Mucosa of rectum (tissue), 2 donors: ENCODE data around the gene WNT7B.

Source experiments
- H3K27ac ChIP-seq, 2 donors: one replicate each; pipeline ENCODE4 v1.7.0; 2013; ENCODE audit warnings: inconsistent platforms in 2 of 2, low read depth in 2 of 2, low read length in 2 of 2
- H3K27me3 ChIP-seq, 2 donors: one replicate each; pipeline ENCODE4 v1.7.0; 2013; ENCODE audit warnings: low read length in 2 of 2; ENCODE audit not compliant: control insufficient read depth in 2 of 2, insufficient read depth in 2 of 2
- H3K36me3 ChIP-seq, 2 donors: one replicate each; pipeline ENCODE4 v1.7.0; 2013; ENCODE audit warnings: low read length in 2 of 2; ENCODE audit not compliant: control insufficient read depth in 2 of 2, insufficient read depth in 2 of 2
- H3K4me1 ChIP-seq, 2 donors: one replicate each; pipeline ENCODE4 v1.7.0; 2013; ENCODE audit warnings: low read length in 2 of 2, mild to moderate bottlenecking in 1 of 2; ENCODE audit not compliant: control insufficient read depth in 2 of 2, insufficient read depth in 2 of 2
- H3K4me3 ChIP-seq, 2 donors: one replicate each; pipeline ENCODE4 v1.7.0; 2013; ENCODE audit warnings: low read length in 2 of 2
- H3K9ac ChIP-seq, 2 donors: one replicate each; pipeline ENCODE4 v1.7.0; 2013; ENCODE audit warnings: low read length in 2 of 2, low read depth in 1 of 2, mild to moderate bottlenecking in 1 of 2
- H3K9me3 ChIP-seq, 2 donors: one replicate each; pipeline ENCODE4 v1.7.0; 2013; ENCODE audit warnings: low read length in 2 of 2; ENCODE audit not compliant: control insufficient read depth in 2 of 2
- donor health status: healthy.
- donor health status: Normal muscosa, but diverticular disease.

The WNT7B gene

DNA sequence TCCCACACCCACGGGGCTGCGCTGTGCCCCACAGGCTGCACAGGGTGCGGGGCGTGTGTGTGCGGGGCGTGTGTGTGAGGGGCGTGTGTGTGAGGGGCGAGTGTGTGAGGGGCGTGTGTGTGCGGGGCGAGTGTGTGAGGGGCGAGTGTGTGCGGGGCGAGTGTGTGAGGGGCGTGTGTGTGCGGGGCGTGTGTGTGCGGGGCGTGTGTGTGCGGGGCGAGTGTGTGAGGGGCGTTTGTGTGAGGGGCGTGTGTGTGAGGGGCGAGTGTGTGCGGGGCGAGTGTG is 86.7 kb downstream of the WNT7B start:
- no peaks in the 10 kb centered on the region for H3K4me1 ChIP-seq

DNA sequence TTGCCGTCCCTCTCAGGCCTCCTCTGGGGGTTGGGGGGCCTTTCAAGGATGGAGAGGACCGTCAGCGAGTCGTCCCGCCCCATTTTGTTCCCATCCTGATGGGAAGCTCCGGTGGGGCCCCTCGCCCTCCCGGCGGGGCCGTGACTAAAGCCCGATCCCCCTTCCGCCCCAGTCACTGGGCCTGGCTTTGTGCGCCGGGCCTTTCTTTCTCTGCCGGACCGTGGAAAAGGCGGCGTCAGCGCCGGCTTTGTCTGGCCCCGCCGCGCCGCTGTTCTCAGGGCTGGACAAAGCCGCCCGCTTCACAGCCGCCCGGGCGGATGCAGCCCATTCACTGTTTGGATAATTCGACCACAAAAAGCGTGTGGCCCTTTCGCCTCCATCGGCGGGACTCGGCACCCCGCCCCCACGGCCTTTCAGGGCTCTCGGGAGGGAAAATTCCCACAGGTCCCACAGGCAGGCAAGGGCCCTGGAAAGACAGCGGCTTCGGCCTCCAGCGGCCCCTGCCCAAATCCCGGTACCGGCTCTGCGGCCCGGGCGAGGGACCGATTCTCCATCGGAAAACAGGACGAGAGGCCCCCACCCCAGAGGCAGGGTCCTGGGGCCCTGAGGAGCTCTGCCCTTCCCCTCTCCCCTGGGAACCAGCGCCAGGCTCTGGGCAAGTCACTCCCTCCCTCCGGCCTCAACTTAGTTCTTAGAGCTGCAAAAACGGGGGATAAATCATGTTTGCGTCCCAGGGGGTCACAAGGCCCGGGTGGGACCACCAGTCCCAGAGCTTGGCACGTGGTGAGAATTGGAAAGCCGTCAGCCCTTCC is 87.2 kb downstream of the WNT7B start:
- H3K4me3 ChIP-seq = no peak overlapping the region
- no peak overlapping the region for H3K9ac ChIP-seq
- no peaks in the 10 kb centered on the region for H3K36me3 ChIP-seq
- peaks cover 0 to 9% of the 10 kb centered on the region in 2 donors for H3K27me3 ChIP-seq
- no peaks in the 10 kb centered on the region for H3K9me3 ChIP-seq
- no peaks in the 10 kb centered on the region for H3K4me1 ChIP-seq
- H3K27ac ChIP-seq = no peak overlapping the region

More for the DNA sequence above, 86.7 kb downstream of the WNT7B start:
- Histone ChIP-seq H3K9ac (no peak overlapping the region), H3K4me3 (no peak overlapping the region), H3K36me3 (no peaks in the 10 kb centered on the region), H3K27me3 (peaks cover 0 to 9% of the 10 kb centered on the region in 2 donors), H3K9me3 (no peaks in the 10 kb centered on the region), H3K27ac (no peak overlapping the region)

DNA sequence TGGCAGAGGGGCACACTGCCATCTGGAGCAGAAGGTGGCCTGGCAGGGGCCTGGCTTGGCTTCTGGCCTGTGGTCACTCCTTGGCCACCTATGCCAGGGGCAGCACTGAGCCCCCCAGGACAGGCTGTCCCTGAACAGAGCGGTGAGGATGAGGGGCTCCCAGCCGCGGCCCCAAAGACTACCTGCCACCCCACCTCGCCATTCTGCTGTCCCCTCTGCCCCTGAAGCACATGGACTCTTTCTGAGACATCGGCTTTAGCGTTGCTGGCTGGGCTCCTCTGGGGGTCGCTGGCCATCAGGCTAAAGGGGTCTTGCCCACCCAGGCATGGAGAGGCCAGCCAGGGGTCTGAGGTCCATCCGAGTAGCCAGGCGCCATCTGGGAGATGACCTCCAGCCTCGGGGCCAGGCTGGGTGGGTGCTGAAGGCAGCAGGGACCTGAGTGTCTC is 87.8 kb downstream of the WNT7B start:
- H3K36me3 ChIP-seq = no peaks in the 10 kb centered on the region
- no peak overlapping the region for H3K27ac ChIP-seq
- no peak overlapping the region for H3K9ac ChIP-seq
- H3K27me3 ChIP-seq = peaks cover 0 to 9% of the 10 kb centered on the region in 2 donors
- H3K9me3 ChIP-seq = no peaks in the 10 kb centered on the region
- no peaks in the 10 kb centered on the region for H3K4me1 ChIP-seq
- H3K4me3 ChIP-seq = no peak overlapping the region

DNA sequence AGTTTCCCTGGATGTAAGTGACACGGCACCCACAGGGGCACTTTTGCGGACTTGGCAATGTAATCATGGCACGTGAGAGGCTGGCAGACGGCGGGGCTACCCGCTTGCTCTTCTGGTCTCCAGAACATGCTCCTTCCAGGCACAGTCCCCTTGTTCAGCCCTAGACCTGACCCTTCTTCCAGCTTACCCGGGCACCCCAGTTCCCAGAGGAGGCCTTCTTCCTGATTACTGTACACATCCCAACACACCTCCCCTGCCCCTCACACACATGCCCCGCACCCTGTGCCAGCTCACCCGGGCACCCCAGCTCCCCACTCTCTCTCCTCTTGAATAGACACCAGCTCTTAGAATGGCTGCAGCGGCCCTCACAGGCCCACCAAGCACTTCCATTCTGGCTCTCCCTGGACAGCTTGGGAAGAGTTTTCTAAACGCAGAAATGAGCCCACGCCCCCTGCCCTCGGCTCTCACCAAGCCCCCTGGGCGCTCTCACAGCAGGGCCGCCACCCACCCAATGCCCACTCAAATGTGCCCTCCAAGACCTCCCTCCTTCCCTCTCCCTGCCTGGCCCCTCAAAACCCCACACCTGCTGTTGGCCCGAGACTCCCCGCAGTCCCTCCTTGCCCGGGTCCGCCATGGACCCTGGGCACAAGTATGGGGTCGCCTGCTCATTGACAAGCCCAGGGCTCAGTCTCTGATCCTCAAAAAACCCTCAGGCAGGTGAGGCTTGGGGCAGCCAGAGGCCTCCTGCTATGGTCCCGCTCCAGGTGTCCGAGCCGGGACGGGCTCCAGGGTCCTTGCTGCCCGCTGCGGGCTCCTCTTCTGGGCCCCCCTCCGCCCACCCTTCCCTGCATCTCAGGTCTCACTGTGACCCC is 88.5 kb downstream of the WNT7B start:
- no peaks in the 10 kb centered on the region for H3K4me1 ChIP-seq
- H3K27ac ChIP-seq = no peak overlapping the region
- peaks cover 2 to 9% of the 10 kb centered on the region in 2 donors for H3K27me3 ChIP-seq
- no peaks in the 10 kb centered on the region for H3K36me3 ChIP-seq
- H3K4me3 ChIP-seq = no peak overlapping the region
- no peaks in the 10 kb centered on the region for H3K9me3 ChIP-seq
- H3K9ac ChIP-seq = no peak overlapping the region

DNA sequence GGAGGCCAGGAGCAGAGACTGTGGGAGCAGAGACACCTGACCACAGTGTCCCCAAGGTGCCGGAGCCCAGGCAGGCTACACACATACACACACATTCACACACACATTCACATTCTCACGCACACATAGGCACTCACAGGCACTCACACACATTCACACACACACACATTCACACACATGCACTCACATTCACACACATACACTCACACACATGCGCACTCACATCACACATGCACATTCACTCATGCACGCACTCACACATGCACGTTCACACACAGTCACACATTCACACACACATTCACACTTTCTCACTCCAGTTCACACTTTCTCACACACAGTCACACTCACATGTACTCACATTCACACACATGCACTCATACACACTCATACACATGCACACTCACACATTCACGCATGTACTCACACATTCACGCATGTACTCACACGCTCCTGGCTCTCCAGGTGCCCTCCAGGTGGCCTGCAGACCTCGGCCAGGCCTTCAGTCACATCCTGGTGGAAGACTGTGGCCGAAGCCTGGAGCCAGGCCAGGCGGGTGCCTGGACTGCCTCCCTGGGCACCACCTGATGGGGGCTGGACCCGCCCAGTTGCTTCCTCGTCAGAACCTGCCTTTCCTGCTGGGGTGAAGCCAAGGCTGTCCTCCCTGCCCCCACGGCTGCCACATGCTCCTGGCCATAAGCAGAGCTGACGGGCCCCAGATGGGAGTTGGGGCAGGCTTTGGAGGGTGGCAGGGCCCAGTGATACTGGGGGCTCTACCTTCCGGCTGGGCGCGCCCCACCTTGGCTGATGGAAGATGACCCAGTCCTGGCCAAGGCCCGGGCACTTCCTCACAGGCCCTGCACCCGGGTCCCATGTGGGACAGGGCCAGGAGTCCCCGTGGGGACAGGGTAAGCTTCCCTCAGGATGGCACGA is 89.5 kb downstream of the WNT7B start:
- no peaks in the 10 kb centered on the region for H3K9me3 ChIP-seq
- H3K9ac ChIP-seq = no peak overlapping the region
- no peak overlapping the region for H3K4me3 ChIP-seq
- no peaks in the 10 kb centered on the region for H3K4me1 ChIP-seq
- no peaks in the 10 kb centered on the region for H3K36me3 ChIP-seq
- no peak overlapping the region for H3K27ac ChIP-seq
- H3K27me3 ChIP-seq = peaks cover 2 to 8% of the 10 kb centered on the region in 2 donors

DNA sequence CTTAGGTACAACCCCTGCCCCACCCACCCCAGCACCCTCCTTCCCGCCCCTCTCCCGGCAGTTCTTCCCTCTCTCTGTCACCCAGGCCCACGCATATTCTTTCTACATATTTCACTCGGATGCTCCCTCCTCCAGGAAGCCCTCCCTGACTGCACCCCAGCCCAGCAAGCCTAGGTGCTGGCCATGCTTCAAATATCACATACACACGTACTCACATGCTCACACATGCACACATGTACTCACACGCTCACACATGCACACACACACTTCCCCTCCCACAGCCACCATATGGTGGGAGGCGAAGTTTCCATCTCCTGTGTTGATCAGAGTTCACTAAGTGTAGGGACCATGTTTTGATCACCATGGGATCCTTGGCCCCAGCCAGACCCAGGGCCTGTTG is 90.4 kb downstream of the WNT7B start:
- H3K4me1 ChIP-seq = no peaks in the 10 kb centered on the region
- H3K27ac ChIP-seq = no peak overlapping the region
- H3K4me3 ChIP-seq = no peak overlapping the region
- H3K9me3 ChIP-seq = no peaks in the 10 kb centered on the region
- H3K36me3 ChIP-seq = no peaks in the 10 kb centered on the region
- H3K9ac ChIP-seq = no peak overlapping the region
- H3K27me3 ChIP-seq = peaks cover 3 to 12% of the 10 kb centered on the region in 2 donors

DNA sequence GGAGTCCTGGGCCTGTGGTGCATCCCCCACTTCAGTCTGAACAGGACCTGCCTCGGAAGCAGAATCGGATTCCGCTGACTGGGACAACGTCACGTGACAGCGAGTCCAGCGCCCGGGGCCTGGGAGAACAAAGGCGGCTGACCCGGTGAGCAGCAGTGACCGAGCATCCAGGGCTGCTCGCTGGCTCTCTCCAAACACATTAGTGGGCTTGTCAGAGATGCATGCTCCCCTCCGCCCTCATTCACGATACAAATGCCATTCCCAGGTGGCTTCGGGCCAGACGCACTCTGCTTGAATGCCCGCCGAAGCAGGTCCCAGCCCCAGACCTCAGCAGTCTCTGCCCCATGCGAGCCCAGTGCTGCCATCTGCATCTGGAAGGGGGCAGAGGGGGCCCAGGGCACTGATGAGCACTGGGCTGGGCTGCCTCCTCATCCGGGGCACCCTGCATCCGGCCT is 91.0 kb downstream of the WNT7B start:
- Histone ChIP-seq H3K27ac (no peak overlapping the region), H3K36me3 (no peaks in the 10 kb centered on the region), H3K9me3 (no peaks in the 10 kb centered on the region), H3K27me3 (peaks cover 6 to 12% of the 10 kb centered on the region in 2 donors), H3K4me3 (no peak overlapping the region), H3K9ac (no peak overlapping the region), H3K4me1 (no peaks in the 10 kb centered on the region)

DNA sequence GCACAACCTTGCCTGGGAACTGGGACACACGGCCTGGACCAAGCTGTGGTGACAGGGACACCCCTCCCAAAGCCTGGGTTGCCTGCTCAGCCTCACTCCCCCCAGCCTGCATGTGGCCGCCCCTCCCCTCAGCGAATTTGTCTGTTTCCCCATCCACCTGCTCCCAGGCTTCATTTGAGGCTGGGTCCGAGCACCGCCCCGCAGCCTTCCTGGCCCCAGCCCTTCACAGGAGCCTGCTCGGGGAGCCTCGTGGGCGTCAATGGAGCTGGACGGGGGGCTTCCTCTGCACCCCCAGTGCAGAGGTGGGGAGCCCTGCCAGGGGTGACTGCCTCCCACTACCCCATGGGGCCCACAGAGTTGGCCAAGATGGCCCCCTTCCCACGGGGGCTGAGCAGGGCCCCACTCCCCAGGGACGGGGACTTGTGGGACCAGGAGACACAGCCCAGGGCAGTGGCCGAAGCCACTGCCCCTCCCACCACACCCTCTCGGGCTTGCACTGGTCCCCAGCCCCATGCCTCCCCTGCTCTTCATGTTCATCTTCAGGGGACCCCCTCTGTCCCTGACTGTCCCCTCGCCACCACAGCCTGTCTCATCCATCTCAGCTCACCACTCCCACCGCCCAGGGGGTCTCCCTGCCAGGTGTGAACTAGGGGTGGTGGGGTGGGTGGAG is 91.7 kb downstream of the WNT7B start:
- H3K4me1 ChIP-seq = no peaks in the 10 kb centered on the region
- peaks cover 8 to 12% of the 10 kb centered on the region in 2 donors for H3K27me3 ChIP-seq
- H3K36me3 ChIP-seq = no peaks in the 10 kb centered on the region
- no peak overlapping the region for H3K27ac ChIP-seq
- H3K9me3 ChIP-seq = no peaks in the 10 kb centered on the region
- H3K9ac ChIP-seq = no peak overlapping the region
- H3K4me3 ChIP-seq = no peak overlapping the region

DNA sequence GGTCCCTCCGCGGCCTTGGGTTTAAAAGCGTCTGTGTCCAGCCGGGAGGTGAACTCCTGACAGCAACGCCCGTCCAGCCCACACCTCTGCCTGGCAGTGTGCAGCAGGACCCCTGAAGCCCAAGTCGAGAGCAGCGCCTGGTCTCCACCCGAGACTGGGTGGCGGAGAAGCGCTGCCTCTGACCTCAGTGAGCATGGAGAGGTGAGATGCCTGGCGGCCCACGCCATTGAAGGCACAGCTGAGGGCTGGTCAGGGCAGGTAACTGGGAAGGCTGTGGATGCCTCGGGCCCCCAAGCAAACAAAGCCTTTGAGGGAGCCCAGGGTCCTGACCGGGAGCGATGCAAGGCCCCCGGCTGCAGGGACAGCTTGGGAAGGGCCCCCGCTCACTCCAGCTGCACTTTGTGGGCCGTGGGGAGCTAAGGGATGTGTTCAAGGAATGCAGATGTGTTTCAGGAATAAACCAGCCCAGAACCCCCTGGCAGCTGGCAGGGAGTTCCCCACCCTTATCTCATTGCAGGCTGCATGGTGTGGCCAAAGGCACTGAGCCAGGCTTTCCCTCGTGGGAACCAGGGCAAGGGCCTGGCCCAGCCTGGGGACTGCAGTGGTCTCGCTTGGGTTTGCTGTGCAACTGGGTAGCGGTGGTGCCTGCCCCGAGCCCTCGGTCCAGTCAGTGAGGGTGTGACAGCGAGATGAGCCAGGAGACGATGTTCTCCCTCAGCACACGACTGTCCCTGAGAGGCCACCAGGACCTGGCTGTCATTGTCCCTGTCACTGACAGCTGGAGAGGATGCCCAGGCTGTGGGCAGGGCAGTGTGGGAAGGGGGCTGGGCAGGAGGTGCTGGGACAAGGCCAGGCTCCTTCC is 92.5 kb downstream of the WNT7B start:
- H3K9me3 ChIP-seq = no peaks in the 10 kb centered on the region

More for the DNA sequence above, 92.5 kb downstream of the WNT7B start:
- peaks cover 12 to 15% of the 10 kb centered on the region in 2 donors for H3K27me3 ChIP-seq
- no peak overlapping the region for H3K9ac ChIP-seq
- no peak overlapping the region for H3K4me3 ChIP-seq
- H3K27ac ChIP-seq = no peak overlapping the region
- no peaks in the 10 kb centered on the region for H3K36me3 ChIP-seq
- no peaks in the 10 kb centered on the region for H3K4me1 ChIP-seq
